Hepatocyte (in vitro differentiated cells): ENCODE measurements around the gene KIF5A. TPM values are rescaled to one million over a fixed set of nuclear protein-coding genes. Genes with fewer than 3 reads are reported as not detected.

ENCODE experiments used
- DNase-seq: peaks from one replicate; pipeline ENCODE4 v3.0.0-alpha.2; 2016; ENCODE audit warnings: low spot score
- H2AFZ ChIP-seq: fragments of 200-600 bp; sonication (generic); 2 replicates; pipeline ENCODE4 v1.6.0; 2016; ENCODE audit warnings: antibody characterized with exemption, mild to moderate bottlenecking
- H3K27ac ChIP-seq: fragments of 200-600 bp; sonication (generic); 2 replicates; pipeline ENCODE4 v1.5.1; 2016; ENCODE audit warnings: mild to moderate bottlenecking
- H3K27me3 ChIP-seq: fragments of 200-600 bp; sonication (generic); 2 replicates; pipeline ENCODE4 v1.6.1; 2016
- H3K36me3 ChIP-seq: fragments of 200-600 bp; sonication (generic); replicated peaks from 2 replicates; pipeline ENCODE4 v1.5.1; 2016; ENCODE audit warnings: low read depth; ENCODE audit not compliant: insufficient read depth
- H3K4me1 ChIP-seq: fragments of 200-600 bp; sonication (generic); 2 replicates; pipeline ENCODE4 v1.5.1; 2016; ENCODE audit warnings: mild to moderate bottlenecking, moderate library complexity; ENCODE audit not compliant: insufficient read depth
- H3K4me2 ChIP-seq: fragments of 200-600 bp; sonication (generic); 2 replicates; pipeline ENCODE4 v1.6.0; 2016
- H3K4me3 ChIP-seq: fragments of 200-600 bp; sonication (generic); 2 replicates; pipeline ENCODE4 v1.5.1; 2016; ENCODE audit warnings: mild to moderate bottlenecking
- H3K79me2 ChIP-seq: fragments of 200-600 bp; sonication (generic); 2 replicates; pipeline ENCODE4 v1.6.0; 2017; ENCODE audit warnings: mild to moderate bottlenecking
- H3K9me2 ChIP-seq: fragments of 200-600 bp; sonication (generic); replicated peaks from 2 replicates; pipeline ENCODE4 v1.6.0; 2017; ENCODE audit warnings: mild to moderate bottlenecking; ENCODE audit not compliant: insufficient read depth
- H3K9me3 ChIP-seq: fragments of 200-600 bp; sonication (generic); 2 replicates; pipeline ENCODE4 v1.5.1; 2016; ENCODE audit warnings: low read depth, mild to moderate bottlenecking
- H4K20me1 ChIP-seq: fragments of 200-600 bp; sonication (generic); 2 replicates; pipeline ENCODE4 v1.6.0; 2016; ENCODE audit warnings: mild to moderate bottlenecking; ENCODE audit not compliant: insufficient read depth, poor library complexity, severe bottlenecking
- EZH2 ChIP-seq: fragments of 200-600 bp; sonication (generic); IDR thresholded peaks from 2 replicates; pipeline ENCODE4 v1.6.1; 2016; ENCODE audit warnings: antibody characterized with exemption, mild to moderate bottlenecking, borderline replicate concordance
- EZH2phosphoT487 ChIP-seq: fragments of 200-600 bp; sonication (generic); IDR thresholded peaks from one replicate; pipeline ENCODE4 v1.6.1; 2018; ENCODE audit warnings: antibody characterized with exemption, mild to moderate bottlenecking, low read depth, moderate library complexity; ENCODE audit not compliant: unreplicated experiment, severe bottlenecking
- WGBS: methylation state at CpG from one replicate; pipeline ENCODE4 v1.1.6; 2016; ENCODE audit warnings: low lambda C conversion rate; ENCODE audit errors: missing lambda C conversion rate; 5-methylcytosine and 5-hydroxymethylcytosine counted together
- polyA plus RNA-seq: library from polyadenylated mRNA; unstranded; fragments of >200 nt; fragmentation: Nextera tagmentation; extraction: Ambion mirVana; gene quantifications from 2 replicates; pipeline ENCODE4 v1.2.1, GENCODE V29; 2016
- total RNA-seq: library from RNA; depleted of rRNA; stranded (reverse); fragments of >200 nt; gene quantifications from 2 replicates; pipeline ENCODE4 v1.2.3, GENCODE V29; 2014
- TF ChIP-seq, protein P1 (sequence below): fragments of 200-600 bp; sonication (generic); IDR thresholded peaks from 2 replicates; pipeline ENCODE4 v1.5.1; 2016; ENCODE audit warnings: antibody characterized with exemption, mild to moderate bottlenecking; ENCODE audit not compliant: poor library complexity

The KIF5A gene
- total and polyA plus RNA-seq, 2 experiments from 2014 or later: 0.03 to 0.18 TPM

DNA sequence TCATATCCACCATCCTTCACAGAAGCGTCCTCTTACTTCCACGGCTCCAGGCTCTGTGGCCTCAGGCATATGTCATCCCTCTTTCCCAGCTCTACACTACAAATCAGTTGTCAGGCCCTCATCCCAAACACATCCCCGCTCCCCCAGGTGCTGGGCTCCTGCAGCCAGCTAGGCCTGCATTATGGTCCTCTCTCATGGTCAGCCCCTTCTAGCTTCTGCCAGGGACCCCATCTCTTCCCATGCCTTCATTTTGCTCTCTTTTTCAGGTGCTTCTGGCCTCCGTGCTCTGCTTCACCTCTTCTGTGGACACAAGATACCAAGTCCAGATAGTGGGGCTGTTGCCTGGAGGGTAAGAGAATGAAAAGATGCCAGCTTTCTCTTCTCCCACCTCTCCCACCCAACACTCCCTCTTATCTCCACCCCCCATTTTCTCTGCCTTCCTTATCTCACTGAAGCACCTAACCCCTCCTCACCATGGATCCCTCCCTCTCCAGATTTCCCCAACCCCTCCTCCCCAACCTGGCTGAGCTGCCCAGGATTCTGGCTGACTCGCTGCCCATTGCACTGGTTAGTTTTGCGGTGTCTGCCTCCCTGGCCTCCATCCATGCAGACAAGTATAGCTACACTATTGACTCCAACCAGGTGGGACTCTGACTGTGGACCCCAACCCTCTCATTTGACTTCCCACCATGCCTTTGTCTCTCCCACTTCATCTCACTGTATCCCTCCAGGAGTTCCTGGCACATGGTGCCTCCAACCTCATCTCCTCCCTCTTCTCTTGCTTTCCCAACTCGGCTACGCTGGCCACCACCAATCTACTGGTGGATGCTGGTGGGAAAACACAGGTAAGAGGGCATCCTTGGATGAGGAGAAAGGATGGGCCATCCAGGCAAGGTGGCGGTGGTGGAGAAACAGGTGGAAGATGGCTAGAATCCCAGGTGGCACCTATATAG lies 72.7 kb downstream of the KIF5A start:
- DNase-seq: no peak
- H3K9me3 ChIP-seq: no peaks in the 10 kb centered on the region
- H3K27me3 ChIP-seq: peaks cover 100% of the 10 kb centered on the region
- H3K9me2 ChIP-seq: no peaks in the 10 kb centered on the region
- H3K4me1 ChIP-seq: peaks cover 13% of the 10 kb centered on the region
- no peak overlapping the region for H3K4me2 ChIP-seq
- 69% methylated on average over 9 of the region's 9 CpGs for WGBS
- no peak overlapping the region for H3K4me3 ChIP-seq
- TF ChIP-seq, protein P1, sequence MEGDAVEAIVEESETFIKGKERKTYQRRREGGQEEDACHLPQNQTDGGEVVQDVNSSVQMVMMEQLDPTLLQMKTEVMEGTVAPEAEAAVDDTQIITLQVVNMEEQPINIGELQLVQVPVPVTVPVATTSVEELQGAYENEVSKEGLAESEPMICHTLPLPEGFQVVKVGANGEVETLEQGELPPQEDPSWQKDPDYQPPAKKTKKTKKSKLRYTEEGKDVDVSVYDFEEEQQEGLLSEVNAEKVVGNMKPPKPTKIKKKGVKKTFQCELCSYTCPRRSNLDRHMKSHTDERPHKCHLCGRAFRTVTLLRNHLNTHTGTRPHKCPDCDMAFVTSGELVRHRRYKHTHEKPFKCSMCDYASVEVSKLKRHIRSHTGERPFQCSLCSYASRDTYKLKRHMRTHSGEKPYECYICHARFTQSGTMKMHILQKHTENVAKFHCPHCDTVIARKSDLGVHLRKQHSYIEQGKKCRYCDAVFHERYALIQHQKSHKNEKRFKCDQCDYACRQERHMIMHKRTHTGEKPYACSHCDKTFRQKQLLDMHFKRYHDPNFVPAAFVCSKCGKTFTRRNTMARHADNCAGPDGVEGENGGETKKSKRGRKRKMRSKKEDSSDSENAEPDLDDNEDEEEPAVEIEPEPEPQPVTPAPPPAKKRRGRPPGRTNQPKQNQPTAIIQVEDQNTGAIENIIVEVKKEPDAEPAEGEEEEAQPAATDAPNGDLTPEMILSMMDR: no peak
- TF ChIP-seq EZH2 (no peak), EZH2phosphoT487 (no peak)
- H3K36me3 ChIP-seq: no peaks in the 10 kb centered on the region
- no peaks in the 10 kb centered on the region for H4K20me1 ChIP-seq
- H3K79me2 ChIP-seq: no peaks in the 10 kb centered on the region
- H2AFZ ChIP-seq: no peak overlapping the region
- H3K27ac ChIP-seq: no peak overlapping the region

DNA sequence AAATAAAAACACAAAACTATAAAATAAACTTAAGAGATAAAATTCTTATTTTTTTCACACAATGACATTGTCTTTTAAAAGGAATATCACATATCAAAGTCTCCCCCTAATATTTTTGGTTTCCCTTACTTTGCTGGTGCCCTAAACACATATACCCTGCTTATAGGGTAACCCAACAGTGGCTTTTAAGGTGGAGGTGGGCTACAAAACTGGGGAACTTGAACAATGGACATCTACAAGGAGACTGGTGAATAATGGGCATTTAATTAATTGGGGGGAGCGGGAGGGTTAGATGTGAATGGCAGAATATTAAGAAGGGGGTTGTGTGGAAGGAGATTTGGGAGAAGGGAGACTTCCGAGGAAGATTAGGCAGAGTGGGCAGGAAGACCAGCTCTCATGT lies 73.5 kb downstream of the KIF5A start:
- peaks cover 100% of the 10 kb centered on the region for H3K27me3 ChIP-seq
- H3K4me1 ChIP-seq: peaks cover 13% of the 10 kb centered on the region
- 85% methylated on average over 2 of the region's 2 CpGs for WGBS
- H3K79me2 ChIP-seq: no peaks in the 10 kb centered on the region
- H2AFZ ChIP-seq: no peak overlapping the region
- H3K4me3 ChIP-seq: no peak overlapping the region
- H3K36me3 ChIP-seq: no peaks in the 10 kb centered on the region
- H3K27ac ChIP-seq: no peak overlapping the region
- no peak overlapping the region for H3K4me2 ChIP-seq
- no peaks in the 10 kb centered on the region for H3K9me3 ChIP-seq
- TF ChIP-seq, protein P1: no peak
- no peak for TF ChIP-seq EZH2
- no peak for TF ChIP-seq EZH2phosphoT487
- no peak for DNase-seq
- H3K9me2 ChIP-seq: no peaks in the 10 kb centered on the region
- H4K20me1 ChIP-seq: no peaks in the 10 kb centered on the region

DNA sequence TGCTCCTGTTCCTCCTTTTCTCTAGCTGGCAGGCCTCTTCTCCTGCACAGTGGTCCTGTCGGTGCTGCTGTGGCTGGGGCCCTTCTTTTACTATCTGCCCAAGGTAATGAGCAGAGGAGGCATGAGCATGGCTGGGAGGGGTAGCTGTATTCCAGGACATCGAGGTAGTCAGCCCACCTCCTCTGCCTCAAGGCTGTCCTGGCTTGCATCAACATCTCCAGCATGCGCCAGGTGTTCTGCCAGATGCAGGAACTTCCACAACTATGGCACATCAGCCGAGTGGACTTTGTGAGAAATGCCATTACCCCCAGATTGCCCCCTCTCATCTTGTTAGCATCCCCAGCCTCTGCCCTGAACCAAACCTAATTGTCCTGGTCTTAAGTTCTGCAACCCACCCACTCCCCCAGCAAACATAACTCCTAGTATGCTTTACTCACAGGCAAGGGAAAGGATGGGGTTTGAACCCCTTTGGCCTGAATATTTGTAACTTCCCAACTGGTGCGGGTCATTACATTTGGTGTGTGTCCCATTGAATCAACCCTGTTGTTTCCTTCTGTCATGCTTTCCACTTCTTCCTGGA lies 74.1 kb downstream of the KIF5A start:
- WGBS: 85% methylated on average over 5 of the region's 5 CpGs
- Histone ChIP-seq H3K36me3 (no peaks in the 10 kb centered on the region), H3K27me3 (peaks cover 100% of the 10 kb centered on the region), H3K79me2 (no peaks in the 10 kb centered on the region), H3K4me2 (no peak overlapping the region), H3K4me1 (peaks cover 13% of the 10 kb centered on the region), H2AFZ (no peak overlapping the region), H3K27ac (no peak overlapping the region), H3K9me3 (no peaks in the 10 kb centered on the region), H3K9me2 (no peaks in the 10 kb centered on the region), H4K20me1 (no peaks in the 10 kb centered on the region), H3K4me3 (no peak overlapping the region)
- TF ChIP-seq EZH2phosphoT487 (no peak), EZH2 (no peak)
- TF ChIP-seq, protein P1: no peak
- no peak for DNase-seq
